SU-DHL-6 (cell line): Measurements from ENCODE around the gene LRBA.

Source experiments
- H2AFZ ChIP-seq: fragments of 200-600 bp; sonication (generic); 2 replicates; pipeline ENCODE4 v1.6.1; 2014; ENCODE audit warnings: low read depth, mild to moderate bottlenecking, moderate library complexity, mixed read lengths, antibody characterized with exemption, low read length; ENCODE audit not compliant: severe bottlenecking
- H3F3A ChIP-seq: fragments of 200-600 bp; shearing (Covaris generic); 2 replicates; pipeline ENCODE4 v1.6.0; 2016; ENCODE audit warnings: antibody characterized with exemption, mild to moderate bottlenecking; ENCODE audit not compliant: insufficient read depth
- H3K27ac ChIP-seq: fragments of 200-600 bp; sonication (generic); 2 replicates; pipeline ENCODE4 v1.5.1; 2016; ENCODE audit warnings: low read depth, mild to moderate bottlenecking, low read length, moderate library complexity, mixed read lengths
- H3K27me3 ChIP-seq: fragments of 200-600 bp; sonication (generic), shearing (Covaris generic); 2 replicates; pipeline ENCODE4 v1.6.0; 2014; ENCODE audit warnings: mild to moderate bottlenecking, low read length
- H3K36me3 ChIP-seq: fragments of 200-600 bp; sonication (generic); 2 replicates; pipeline ENCODE4 v1.6.1; 2014; ENCODE audit warnings: mild to moderate bottlenecking, low read length, mixed read lengths
- H3K4me2 ChIP-seq: fragments of 300-600, 200-600 bp; shearing (Covaris generic), sonication (generic); 2 replicates; pipeline ENCODE4 v1.6.0; 2014; ENCODE audit warnings: low read length, low read depth, mild to moderate bottlenecking; ENCODE audit not compliant: poor library complexity, severe bottlenecking
- H3K4me3 ChIP-seq: fragments of 200-600 bp; sonication (generic); 2 replicates; pipeline ENCODE4 v1.5.1; 2014; ENCODE audit warnings: antibody characterized with exemption, low read length, mild to moderate bottlenecking, mixed read lengths; ENCODE audit not compliant: insufficient read depth, poor library complexity, severe bottlenecking
- H3K79me2 ChIP-seq: fragments of 200-600 bp; sonication (generic); 2 replicates; pipeline ENCODE4 v1.6.1; 2014; ENCODE audit warnings: mild to moderate bottlenecking, low read length, moderate library complexity; ENCODE audit not compliant: insufficient read depth
- H3K9ac ChIP-seq: fragments of 200-600 bp; sonication (generic); 2 replicates; pipeline ENCODE4 v1.7.0; 2014; ENCODE audit warnings: mild to moderate bottlenecking, low read length
- H3K9me2 ChIP-seq: fragments of 200-600 bp; sonication (generic); replicated peaks from 2 replicates; pipeline ENCODE4 v1.6.1; 2014; ENCODE audit warnings: low read length; ENCODE audit not compliant: insufficient read depth
- H3K9me3 ChIP-seq: fragments of 200-600 bp; sonication (generic); 2 replicates; pipeline ENCODE4 v1.6.1; 2014; ENCODE audit warnings: low read length, mixed read lengths; ENCODE audit not compliant: insufficient read depth
- H4K20me1 ChIP-seq: fragments of 200-600 bp; sonication (generic); 2 replicates; pipeline ENCODE4 v1.6.1; 2014; ENCODE audit warnings: low read depth, mild to moderate bottlenecking, antibody characterized with exemption, low read length, moderate library complexity, mixed read lengths
- CTCF ChIP-seq: fragments of 200-600 bp; sonication (generic); IDR thresholded peaks from one replicate; pipeline ENCODE4 v1.5.1; 2017; ENCODE audit warnings: antibody characterized with exemption, mild to moderate bottlenecking, low read length, moderate library complexity; ENCODE audit not compliant: insufficient read depth, poor library complexity, severe bottlenecking
- EZH2phosphoT487 ChIP-seq: fragments of 200-600 bp; sonication (generic), shearing (Covaris generic); conservative IDR thresholded peaks from 2 replicates; pipeline ENCODE4 v1.6.1; 2018; ENCODE audit warnings: mild to moderate bottlenecking, antibody characterized with exemption, low read length, moderate library complexity, mixed read lengths

LRBA gene

GRCh38 chr4:150609131-150609530 is 406.0 kb downstream of the LRBA start:
- H3K79me2 ChIP-seq: no peaks in the 10 kb centered on the region
- H4K20me1 ChIP-seq: no peaks in the 10 kb centered on the region
- H3K9me2 ChIP-seq: no peaks in the 10 kb centered on the region
- H3K9me3 ChIP-seq: no peaks in the 10 kb centered on the region
- TF ChIP-seq CTCF (no peak), EZH2phosphoT487 (no peak)
- no peak overlapping the region for H3K4me2 ChIP-seq
- peaks cover 6% of the 10 kb centered on the region; the same call in 1 of the 2 replicates for H3F3A ChIP-seq
- no peak overlapping the region for H3K27ac ChIP-seq
- no peak overlapping the region for H3K9ac ChIP-seq
- H3K27me3 ChIP-seq: no peaks in the 10 kb centered on the region
- no peak overlapping the region for H2AFZ ChIP-seq
- no peaks in the 10 kb centered on the region for H3K36me3 ChIP-seq
- no peak overlapping the region for H3K4me3 ChIP-seq

DNA sequence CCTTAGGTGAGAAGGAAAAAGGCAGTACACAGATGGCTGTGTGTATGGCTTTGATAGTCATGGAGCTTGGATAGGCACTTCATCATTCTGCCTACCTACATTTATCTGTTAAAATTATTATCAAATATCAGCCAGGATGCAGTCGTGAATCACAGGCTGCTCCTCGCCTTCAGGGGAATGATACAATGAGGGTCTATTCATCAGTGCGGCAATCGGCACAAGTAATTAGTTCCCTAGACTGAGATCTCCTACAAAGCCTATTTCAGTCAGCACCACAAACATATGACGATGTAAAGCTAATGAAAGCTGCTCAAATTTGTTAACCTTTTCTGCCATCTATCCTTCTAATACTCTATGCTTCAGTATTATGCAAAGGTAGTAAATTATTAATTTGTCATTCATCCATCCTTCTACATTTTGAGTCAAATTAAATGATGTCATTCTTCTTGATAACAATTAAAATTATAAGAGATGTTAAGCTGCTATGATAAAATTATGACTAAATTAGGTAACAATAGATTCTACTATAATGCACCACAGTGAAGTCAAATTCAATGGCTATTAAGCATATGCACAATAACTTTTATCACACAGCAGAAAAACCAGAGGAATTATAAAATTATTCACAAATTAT is 414.2 kb downstream of the LRBA start:
- Histone ChIP-seq H3K4me3 (no peak overlapping the region), H3K36me3 (peaks cover 14% of the 10 kb centered on the region), H3K9ac (no peak overlapping the region), H2AFZ (no peak overlapping the region), H3K9me2 (no peaks in the 10 kb centered on the region), H3K9me3 (no peaks in the 10 kb centered on the region), H3K4me2 (no peak overlapping the region), H3F3A (peaks cover 9% of the 10 kb centered on the region; the same call in 1 of the 2 replicates), H4K20me1 (no peaks in the 10 kb centered on the region), H3K79me2 (no peaks in the 10 kb centered on the region), H3K27me3 (no peaks in the 10 kb centered on the region), H3K27ac (no peak overlapping the region)
- no peak for TF ChIP-seq EZH2phosphoT487
- no peak for TF ChIP-seq CTCF

DNA sequence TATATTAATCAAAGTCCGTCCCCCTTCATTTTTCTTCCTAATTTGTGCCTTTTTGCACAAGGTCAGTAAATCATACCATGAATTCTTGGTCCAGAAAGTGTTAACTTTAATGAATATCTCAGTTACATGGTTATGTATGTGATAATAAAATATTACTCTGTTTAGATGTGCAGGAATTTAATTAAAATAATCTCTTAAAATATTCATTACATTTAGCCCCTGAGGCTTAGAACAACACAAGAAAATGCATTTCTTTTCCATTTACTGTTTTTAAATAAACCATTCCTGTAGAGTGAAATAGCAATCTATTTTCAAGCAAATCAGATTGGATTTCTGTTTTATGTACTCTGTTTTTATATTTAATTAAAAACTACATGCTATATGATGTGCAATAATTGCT is 415.5 kb downstream of the LRBA start:
- no peak overlapping the region for H3K4me3 ChIP-seq
- H3K9ac ChIP-seq: no peak overlapping the region

More for the DNA sequence above, 415.5 kb downstream of the LRBA start:
- H3K9me2 ChIP-seq: no peaks in the 10 kb centered on the region
- H3K27ac ChIP-seq: no peak overlapping the region
- H3K27me3 ChIP-seq: no peaks in the 10 kb centered on the region
- no peaks in the 10 kb centered on the region for H3K9me3 ChIP-seq
- no peaks in the 10 kb centered on the region for H4K20me1 ChIP-seq
- no peak for TF ChIP-seq EZH2phosphoT487
- no peak for TF ChIP-seq CTCF
- peaks cover 14% of the 10 kb centered on the region for H3K36me3 ChIP-seq
- peaks cover 9% of the 10 kb centered on the region; the same call in 1 of the 2 replicates for H3F3A ChIP-seq
- no peaks in the 10 kb centered on the region for H3K79me2 ChIP-seq
- H3K4me2 ChIP-seq: no peak overlapping the region
- no peak overlapping the region for H2AFZ ChIP-seq
